GM23248 (cell line): Measurements from ENCODE around the gene ALDH3A1.

Source experiments
- EZH2 ChIP-seq: fragments of 200-600 bp; sonication (generic); IDR thresholded peaks from 2 replicates; pipeline ENCODE4 v1.6.1; 2018; ENCODE audit warnings: antibody characterized with exemption, mild to moderate bottlenecking; ENCODE audit not compliant: insufficient read depth, poor library complexity, severe bottlenecking
- EZH2phosphoT487 ChIP-seq: fragments of 200-600 bp; sonication (generic); IDR thresholded peaks from 2 replicates; pipeline ENCODE4 v1.6.1; 2018; ENCODE audit warnings: antibody characterized with exemption, moderate library complexity, mild to moderate bottlenecking, low read depth; ENCODE audit not compliant: insufficient read depth

DNA sequence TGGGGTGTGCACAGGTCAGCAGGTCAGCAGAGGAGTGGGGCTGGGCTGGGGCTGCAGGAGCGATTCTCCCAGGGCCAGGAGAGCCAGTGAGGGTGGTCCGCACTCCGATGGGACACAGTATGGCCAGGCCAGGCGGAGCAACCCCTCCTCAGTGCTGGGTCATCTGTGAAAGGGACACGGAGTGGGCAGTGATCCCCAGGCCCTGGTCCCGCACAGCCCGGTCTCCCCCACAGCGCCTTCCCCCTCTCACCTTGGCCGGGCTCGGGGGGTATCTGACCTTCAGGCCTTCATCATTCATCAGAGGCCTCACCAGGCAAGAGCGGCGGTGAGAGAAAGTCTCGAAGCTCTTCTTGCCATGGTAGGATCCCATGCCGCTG lies 10.0 kb downstream of the ALDH3A1 start:
- TF ChIP-seq EZH2 (no peak), EZH2phosphoT487 (no peak)
